K562 (cell line): ENCODE results near the gene SLC22A23. TPM values are rescaled to one million over a fixed set of nuclear protein-coding genes. Genes with fewer than 3 reads are reported as not detected.
A peak's percentile ranks its signal among the peaks of the same experiment; 100 is the strongest.

ENCODE experiments used
- CHCHD3 ChIP-seq: fragments of 250-450 bp; sonication (Bioruptor Pico); IDR thresholded peaks from 2 replicates; pipeline ENCODE4 v2.1.2; 2022; ENCODE audit warnings: mild to moderate bottlenecking
- CHD4 ChIP-seq: fragments of 200-600 bp; sonication (generic); IDR thresholded peaks from 3 replicates; pipeline ENCODE4 v1.6.1; 2012; ENCODE audit warnings: low read depth, mild to moderate bottlenecking, mixed read lengths, low read length, inconsistent platforms; ENCODE audit not compliant: insufficient read depth, insufficient replicate concordance, poor library complexity, severe bottlenecking
- NR1H2 ChIP-seq: sonication (generic); formaldehyde crosslinking; IDR thresholded peaks from 2 replicates; pipeline ENCODE4 v1.4.0; 2020; ENCODE audit warnings: mild to moderate bottlenecking, missing genetic modification reagents
- SMARCE1 ChIP-seq: fragments of 450-650 bp; IDR thresholded peaks from 2 replicates; pipeline ENCODE4 v1.7.1; 2016; ENCODE audit warnings: mild to moderate bottlenecking
- SRF ChIP-seq, 2 experiments: fragments of 250-450, 450-650 bp in 1 of 2; sonication (Bioruptor Pico) in 1 of 2; sonication (generic) in 1 of 2; formaldehyde crosslinking; IDR thresholded peaks; 2 replicates each; pipeline versions ENCODE4 v1.5.0 to v1.5.1; 2020 to 2022; ENCODE audit warnings: mild to moderate bottlenecking in 1 of 2, missing genetic modification reagents in 1 of 2
- TARDBP ChIP-seq: fragments of 450-650 bp; IDR thresholded peaks from 2 replicates; pipeline ENCODE4 v1.6.1; 2016
- TBL1XR1 ChIP-seq, 2 experiments: IDR thresholded peaks; 2 replicates each; pipeline ENCODE4 v1.6.1; 2012; ENCODE audit warnings: improper control_type of control experiment in 2 of 2, low read length in 2 of 2, mild to moderate bottlenecking in 1 of 2
- ZNF316 ChIP-seq: fragments of 450-650 bp; IDR thresholded peaks from 2 replicates; pipeline ENCODE4 v1.6.1; 2016
- ZNF561 ChIP-seq: fragments of 450-650 bp; formaldehyde crosslinking; conservative IDR thresholded peaks from 2 replicates; pipeline ENCODE4 v1.4.0; 2020; ENCODE audit warnings: mild to moderate bottlenecking, moderate library complexity
- polyA plus RNA-seq, 8 experiments: library from polyadenylated mRNA; depleted of rRNA in 4 of 8; stranded (reverse) in 5 of 8; unstranded in 3 of 8; fragments of >200 nt; fragmentation: Nextera tagmentation in 2 of 8; fragmentation: Illumina TruSeq in 1 of 8; extraction: Ambion mirVana in 2 of 8; extraction: Trizol in 1 of 8; gene quantifications; 2 replicates each; pipeline versions ENCODE4 v1.2.1 to v1.2.3, GENCODE V29; 2011 to 2014; ENCODE audit warnings: inconsistent platforms in 1 of 8, missing spikeins in 1 of 8
- total RNA-seq, 7 experiments: library from RNA; depleted of rRNA in 6 of 7; stranded (reverse); fragments of >200 nt in 6 of 7; fragmentation: Illumina TruSeq in 2 of 7; extraction: Trizol in 2 of 7; gene quantifications; 2 replicates each; pipeline versions ENCODE4 v1.2.1 to v1.2.3, GENCODE V29; 2011 to 2021; ENCODE audit warnings: low replicate concordance in 1 of 7
- TF ChIP-seq, protein P1 (sequence below), 2 experiments: fragments of 150-350 bp in 1 of 2; IDR thresholded peaks; 2 replicates each; pipeline ENCODE4 v1.6.1; 2012 to 2016; ENCODE audit warnings: low read depth in 2 of 2, low read length in 2 of 2, mild to moderate bottlenecking in 1 of 2, moderate library complexity in 1 of 2
- TF ChIP-seq, protein P2 (sequence below): fragments of 250-450 bp; sonication (Bioruptor Pico); IDR thresholded peaks from 2 replicates; pipeline ENCODE4 v1.5.0; 2020; ENCODE audit warnings: mild to moderate bottlenecking
- TF ChIP-seq, protein P3 (sequence below): fragments of 250-450 bp; sonication (Bioruptor Pico); IDR thresholded peaks from 2 replicates; pipeline ENCODE4 v1.4.0; 2020; ENCODE audit warnings: mild to moderate bottlenecking
- TF ChIP-seq, protein P4 (sequence below): sonication (generic); formaldehyde crosslinking; IDR thresholded peaks from 2 replicates; pipeline ENCODE4 v1.8.0; 2023; ENCODE audit warnings: mild to moderate bottlenecking, missing genetic modification reagents
- TF ChIP-seq, protein P5 (sequence below): fragments of 250-450 bp; sonication (Bioruptor Pico); IDR thresholded peaks from 2 replicates; pipeline ENCODE4 v1.8.0; 2022; ENCODE audit warnings: inconsistent platforms, mild to moderate bottlenecking, moderate library complexity, borderline replicate concordance
- TF ChIP-seq, protein P6 (sequence below): fragments of 250-450 bp; sonication (Bioruptor Pico); IDR thresholded peaks from 2 replicates; pipeline ENCODE4 v1.5.1; 2021; ENCODE audit warnings: mild to moderate bottlenecking

The SLC22A23 gene
- total and polyA plus RNA-seq, 9 of the 15 experiments (the other 6 are each of a cell fraction or from before 2014, with no cell fraction given) = 0.30 to 8.7 (median 2.5) TPM

DNA sequence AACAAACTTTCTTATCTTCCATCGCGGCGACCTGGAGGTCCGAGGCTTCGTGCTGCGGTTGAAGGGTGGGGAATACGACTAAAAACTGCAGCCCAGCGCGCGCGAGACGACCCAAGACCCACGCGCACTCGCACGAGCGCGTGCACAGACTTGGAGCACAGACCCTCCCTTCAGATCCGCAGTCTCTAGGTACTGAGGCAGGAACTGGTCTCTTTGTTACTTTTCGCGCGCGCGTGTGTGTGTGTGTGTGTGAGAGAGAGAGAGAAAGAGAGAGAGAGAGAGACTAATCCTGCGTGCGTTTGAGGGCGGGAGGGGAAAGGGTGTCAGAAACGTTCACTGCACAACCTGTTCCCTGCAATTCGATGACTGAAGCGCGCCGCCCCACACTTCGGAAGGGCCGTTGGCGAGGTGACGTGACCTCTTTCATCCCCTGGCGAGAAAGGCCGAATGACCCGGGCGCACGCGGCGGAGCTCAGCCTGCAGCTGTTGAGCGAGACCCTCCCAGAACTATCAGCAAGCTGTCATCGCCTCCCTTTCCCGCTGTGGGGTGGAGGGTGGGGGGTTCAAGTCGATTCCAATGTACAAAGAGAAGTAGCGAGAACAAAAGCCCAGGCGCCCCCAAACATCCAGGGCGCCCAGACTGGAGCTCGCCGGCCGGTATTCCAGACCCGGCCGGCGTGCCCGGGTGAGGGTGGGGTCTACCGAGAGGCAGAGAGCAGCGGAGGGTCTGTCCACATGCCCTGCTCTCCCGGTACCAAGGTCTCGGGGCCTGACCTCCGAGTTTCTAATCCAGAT, 227.9 kb downstream of the SLC22A23 start (continued):
- TF ChIP-seq, protein P1, sequence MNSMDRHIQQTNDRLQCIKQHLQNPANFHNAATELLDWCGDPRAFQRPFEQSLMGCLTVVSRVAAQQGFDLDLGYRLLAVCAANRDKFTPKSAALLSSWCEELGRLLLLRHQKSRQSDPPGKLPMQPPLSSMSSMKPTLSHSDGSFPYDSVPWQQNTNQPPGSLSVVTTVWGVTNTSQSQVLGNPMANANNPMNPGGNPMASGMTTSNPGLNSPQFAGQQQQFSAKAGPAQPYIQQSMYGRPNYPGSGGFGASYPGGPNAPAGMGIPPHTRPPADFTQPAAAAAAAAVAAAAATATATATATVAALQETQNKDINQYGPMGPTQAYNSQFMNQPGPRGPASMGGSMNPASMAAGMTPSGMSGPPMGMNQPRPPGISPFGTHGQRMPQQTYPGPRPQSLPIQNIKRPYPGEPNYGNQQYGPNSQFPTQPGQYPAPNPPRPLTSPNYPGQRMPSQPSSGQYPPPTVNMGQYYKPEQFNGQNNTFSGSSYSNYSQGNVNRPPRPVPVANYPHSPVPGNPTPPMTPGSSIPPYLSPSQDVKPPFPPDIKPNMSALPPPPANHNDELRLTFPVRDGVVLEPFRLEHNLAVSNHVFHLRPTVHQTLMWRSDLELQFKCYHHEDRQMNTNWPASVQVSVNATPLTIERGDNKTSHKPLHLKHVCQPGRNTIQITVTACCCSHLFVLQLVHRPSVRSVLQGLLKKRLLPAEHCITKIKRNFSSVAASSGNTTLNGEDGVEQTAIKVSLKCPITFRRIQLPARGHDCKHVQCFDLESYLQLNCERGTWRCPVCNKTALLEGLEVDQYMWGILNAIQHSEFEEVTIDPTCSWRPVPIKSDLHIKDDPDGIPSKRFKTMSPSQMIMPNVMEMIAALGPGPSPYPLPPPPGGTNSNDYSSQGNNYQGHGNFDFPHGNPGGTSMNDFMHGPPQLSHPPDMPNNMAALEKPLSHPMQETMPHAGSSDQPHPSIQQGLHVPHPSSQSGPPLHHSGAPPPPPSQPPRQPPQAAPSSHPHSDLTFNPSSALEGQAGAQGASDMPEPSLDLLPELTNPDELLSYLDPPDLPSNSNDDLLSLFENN (IDR thresholded peaks at IDR 0.05; ENCODE audit: low read depth in 2 of 2, low read length in 2 of 2) = no peak
- TF ChIP-seq SRF (CRISPR knock-in tag; IDR thresholded peaks at IDR 0.05) (no peak), CHD4 (no peak), TARDBP (no peak), SMARCE1 (0 out of 2 replicates have a peak, but pooled peaks have one; percentile 23), NR1H2 (0 out of 2 replicates have a peak, but pooled peaks have one; percentile 46), ZNF316 (no peak), CHCHD3 (CRISPR knock-in tag) (no peak), TBL1XR1 (IDR thresholded peaks at IDR 0.05; ENCODE audit: low read length in 2 of 2) (no peak), ZNF561 (CRISPR knock-in tag) (no peak)
- TF ChIP-seq, protein P2, sequence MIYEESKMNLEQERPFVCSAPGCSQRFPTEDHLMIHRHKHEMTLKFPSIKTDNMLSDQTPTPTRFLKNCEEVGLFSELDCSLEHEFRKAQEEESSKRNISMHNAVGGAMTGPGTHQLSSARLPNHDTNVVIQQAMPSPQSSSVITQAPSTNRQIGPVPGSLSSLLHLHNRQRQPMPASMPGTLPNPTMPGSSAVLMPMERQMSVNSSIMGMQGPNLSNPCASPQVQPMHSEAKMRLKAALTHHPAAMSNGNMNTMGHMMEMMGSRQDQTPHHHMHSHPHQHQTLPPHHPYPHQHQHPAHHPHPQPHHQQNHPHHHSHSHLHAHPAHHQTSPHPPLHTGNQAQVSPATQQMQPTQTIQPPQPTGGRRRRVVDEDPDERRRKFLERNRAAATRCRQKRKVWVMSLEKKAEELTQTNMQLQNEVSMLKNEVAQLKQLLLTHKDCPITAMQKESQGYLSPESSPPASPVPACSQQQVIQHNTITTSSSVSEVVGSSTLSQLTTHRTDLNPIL (CRISPR knock-in tag) = no peak
- TF ChIP-seq, protein P3, sequence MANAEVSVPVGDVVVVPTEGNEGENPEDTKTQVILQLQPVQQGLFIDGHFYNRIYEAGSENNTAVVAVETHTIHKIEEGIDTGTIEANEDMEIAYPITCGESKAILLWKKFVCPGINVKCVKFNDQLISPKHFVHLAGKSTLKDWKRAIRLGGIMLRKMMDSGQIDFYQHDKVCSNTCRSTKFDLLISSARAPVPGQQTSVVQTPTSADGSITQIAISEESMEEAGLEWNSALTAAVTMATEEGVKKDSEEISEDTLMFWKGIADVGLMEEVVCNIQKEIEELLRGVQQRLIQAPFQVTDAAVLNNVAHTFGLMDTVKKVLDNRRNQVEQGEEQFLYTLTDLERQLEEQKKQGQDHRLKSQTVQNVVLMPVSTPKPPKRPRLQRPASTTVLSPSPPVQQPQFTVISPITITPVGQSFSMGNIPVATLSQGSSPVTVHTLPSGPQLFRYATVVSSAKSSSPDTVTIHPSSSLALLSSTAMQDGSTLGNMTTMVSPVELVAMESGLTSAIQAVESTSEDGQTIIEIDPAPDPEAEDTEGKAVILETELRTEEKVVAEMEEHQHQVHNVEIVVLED (CRISPR knock-in tag) = no peak
- TF ChIP-seq, protein P4, sequence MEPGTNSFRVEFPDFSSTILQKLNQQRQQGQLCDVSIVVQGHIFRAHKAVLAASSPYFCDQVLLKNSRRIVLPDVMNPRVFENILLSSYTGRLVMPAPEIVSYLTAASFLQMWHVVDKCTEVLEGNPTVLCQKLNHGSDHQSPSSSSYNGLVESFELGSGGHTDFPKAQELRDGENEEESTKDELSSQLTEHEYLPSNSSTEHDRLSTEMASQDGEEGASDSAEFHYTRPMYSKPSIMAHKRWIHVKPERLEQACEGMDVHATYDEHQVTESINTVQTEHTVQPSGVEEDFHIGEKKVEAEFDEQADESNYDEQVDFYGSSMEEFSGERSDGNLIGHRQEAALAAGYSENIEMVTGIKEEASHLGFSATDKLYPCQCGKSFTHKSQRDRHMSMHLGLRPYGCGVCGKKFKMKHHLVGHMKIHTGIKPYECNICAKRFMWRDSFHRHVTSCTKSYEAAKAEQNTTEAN (CRISPR knock-in tag) = 0 out of 2 replicates have a peak, but pooled peaks have one; percentile 15
- TF ChIP-seq, protein P5, sequence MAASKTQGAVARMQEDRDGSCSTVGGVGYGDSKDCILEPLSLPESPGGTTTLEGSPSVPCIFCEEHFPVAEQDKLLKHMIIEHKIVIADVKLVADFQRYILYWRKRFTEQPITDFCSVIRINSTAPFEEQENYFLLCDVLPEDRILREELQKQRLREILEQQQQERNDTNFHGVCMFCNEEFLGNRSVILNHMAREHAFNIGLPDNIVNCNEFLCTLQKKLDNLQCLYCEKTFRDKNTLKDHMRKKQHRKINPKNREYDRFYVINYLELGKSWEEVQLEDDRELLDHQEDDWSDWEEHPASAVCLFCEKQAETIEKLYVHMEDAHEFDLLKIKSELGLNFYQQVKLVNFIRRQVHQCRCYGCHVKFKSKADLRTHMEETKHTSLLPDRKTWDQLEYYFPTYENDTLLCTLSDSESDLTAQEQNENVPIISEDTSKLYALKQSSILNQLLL = no peak
- TF ChIP-seq, protein P6, sequence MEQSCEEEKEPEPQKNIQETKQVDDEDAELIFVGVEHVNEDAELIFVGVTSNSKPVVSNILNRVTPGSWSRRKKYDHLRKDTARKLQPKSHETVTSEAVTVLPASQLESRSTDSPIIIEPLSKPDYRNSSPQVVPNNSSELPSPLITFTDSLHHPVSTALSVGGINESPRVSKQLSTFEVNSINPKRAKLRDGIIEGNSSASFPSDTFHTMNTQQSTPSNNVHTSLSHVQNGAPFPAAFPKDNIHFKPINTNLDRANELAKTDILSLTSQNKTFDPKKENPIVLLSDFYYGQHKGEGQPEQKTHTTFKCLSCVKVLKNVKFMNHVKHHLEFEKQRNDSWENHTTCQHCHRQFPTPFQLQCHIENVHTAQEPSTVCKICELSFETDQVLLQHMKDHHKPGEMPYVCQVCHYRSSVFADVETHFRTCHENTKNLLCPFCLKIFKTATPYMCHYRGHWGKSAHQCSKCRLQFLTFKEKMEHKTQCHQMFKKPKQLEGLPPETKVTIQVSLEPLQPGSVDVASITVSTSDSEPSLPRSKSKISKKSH (CRISPR knock-in tag) = no peak
